HG03558 (cell line): ENCODE data around the gene NHERF1.

ENCODE experiments used
- ATAC-seq: cut with Tn5 transposase; IDR thresholded peaks from one replicate; pipeline ENCODE4 v1.9.1; 2021; ENCODE audit warnings: moderate number of reproducible peaks; ENCODE audit not compliant: unreplicated experiment; ENCODE audit errors: extremely low read depth

Gene NHERF1

GRCh38 chr17:74779948-74780400 lies 31.5 kb downstream of the NHERF1 start:
- ATAC-seq, result no peak

- ATAC-seq, result no peak
Measured at GRCh38 chr17:74780443-74781238, 32.2 kb downstream of the NHERF1 start.

DNA sequence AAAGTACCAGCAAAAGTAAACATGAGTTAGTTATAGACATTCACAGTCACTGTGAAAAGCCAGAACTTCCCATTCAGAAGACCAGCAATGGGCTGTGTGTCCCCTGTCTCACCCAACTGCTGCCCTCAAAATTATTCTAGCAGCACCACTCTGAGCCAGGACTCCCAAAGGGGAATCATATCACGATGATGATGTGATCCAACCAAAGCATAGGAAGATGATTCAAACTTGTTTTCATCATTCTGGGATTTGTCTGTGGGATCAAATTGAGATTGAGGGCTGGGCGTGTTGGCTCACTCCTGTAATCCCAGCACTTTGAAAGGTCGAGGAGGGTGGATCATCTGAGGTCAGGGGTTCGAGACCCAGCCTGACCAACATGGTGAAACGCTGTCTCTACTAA lies 34.1 kb downstream of the NHERF1 start:
- no peak for ATAC-seq

DNA sequence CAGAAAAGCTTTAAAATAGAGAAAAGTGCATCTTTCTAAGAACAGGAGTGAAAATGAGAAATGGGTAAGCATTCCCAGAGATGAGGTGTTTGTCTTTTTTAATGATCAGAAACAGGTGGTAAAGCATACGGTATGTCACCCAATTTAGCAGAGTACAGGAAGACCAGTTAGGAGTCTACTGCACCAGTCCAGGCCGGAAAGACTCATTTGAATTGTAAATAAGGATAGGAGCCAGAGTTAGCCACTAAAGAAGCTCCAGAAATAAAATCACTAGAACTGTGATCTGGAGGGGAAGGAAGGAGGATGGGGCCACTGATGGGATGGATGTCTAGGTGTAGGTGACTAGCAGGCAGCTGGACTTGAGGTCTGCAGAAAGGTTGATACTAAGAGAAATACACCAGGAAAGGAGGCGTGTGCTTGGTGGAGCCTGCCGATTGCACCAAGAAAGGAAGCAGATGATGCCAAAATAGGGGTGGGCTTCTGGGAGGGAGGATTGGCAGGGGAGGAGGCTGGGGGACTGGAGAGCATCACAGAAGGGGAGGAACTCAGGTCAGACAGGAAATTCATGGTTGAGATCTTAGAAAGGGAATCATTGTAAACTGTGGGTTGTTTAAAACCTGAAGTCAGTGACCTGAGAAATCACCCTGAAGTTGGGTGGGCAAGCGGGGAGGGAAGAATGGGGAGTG lies 35.8 kb downstream of the NHERF1 start:
- ATAC-seq, result no peak

GRCh38 chr17:74785096-74785980 lies 36.9 kb downstream of the NHERF1 start:
- ATAC-seq, result no peak

- ATAC-seq, result no peak
Measured at GRCh38 chr17:74785981-74786360, 37.5 kb downstream of the NHERF1 start.

- ATAC-seq, result no peak
Measured at GRCh38 chr17:74786431-74787055, 38.1 kb downstream of the NHERF1 start.

- ATAC-seq, result no peak
Measured at GRCh38 chr17:74790161-74791058, 42.0 kb downstream of the NHERF1 start.

- ATAC-seq, result no peak
Measured at GRCh38 chr17:74792586-74793105, 44.2 kb downstream of the NHERF1 start.

GRCh38 chr17:74795327-74796020 lies 47.0 kb downstream of the NHERF1 start:
- ATAC-seq, result no peak

GRCh38 chr17:74796211-74796610 lies 47.8 kb downstream of the NHERF1 start:
- ATAC-seq, result no peak

GRCh38 chr17:74796866-74797265 lies 48.4 kb downstream of the NHERF1 start:
- no peak for ATAC-seq

DNA sequence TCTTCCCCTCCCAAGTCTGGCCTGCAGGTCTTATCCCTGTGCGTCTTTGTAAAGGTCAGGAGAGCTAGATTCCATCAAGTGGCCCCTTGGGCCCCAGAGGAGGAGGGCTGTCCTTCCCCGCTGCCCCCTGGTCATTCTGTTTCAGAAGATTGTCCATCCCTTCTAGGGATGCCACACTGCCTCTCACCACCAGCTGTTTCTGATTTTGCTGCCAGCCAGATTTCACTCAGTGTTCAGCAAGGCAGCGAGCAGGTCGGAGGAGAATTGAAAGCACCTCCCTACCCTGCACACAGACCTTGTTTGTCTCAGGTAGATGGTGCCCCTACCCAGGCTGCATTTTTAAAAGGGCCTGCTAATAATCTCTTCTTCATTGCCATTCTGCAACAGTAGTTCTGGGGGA lies 49.4 kb downstream of the NHERF1 start:
- ATAC-seq, result no peak

DNA sequence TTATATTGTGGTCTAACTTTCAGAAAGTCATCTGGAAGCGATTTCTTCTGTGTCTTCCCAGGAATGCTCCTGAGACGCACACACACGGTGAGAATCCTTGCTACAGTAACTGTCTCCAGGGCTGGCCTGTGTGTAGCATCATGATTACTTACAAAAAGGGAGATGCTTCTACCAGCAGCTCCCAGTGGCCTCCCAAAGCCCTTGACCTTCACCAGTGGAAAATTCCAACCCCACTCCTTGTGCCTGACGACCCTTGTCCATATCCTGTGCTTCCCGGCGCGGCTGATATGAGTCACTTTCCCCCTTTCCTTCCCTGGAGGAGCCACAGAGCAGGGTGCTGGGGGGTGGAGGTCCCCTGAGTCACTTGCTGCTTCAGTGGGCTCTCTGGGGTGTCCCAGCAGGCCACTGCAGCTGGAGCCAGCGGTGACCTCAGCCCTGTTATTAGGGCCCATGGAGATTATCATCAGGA lies 49.8 kb downstream of the NHERF1 start:
- no peak for ATAC-seq

GRCh38 chr17:74799097-74799496 lies 50.7 kb downstream of the NHERF1 start:
- ATAC-seq, result no peak

- ATAC-seq, result no peak
Measured at GRCh38 chr17:74800531-74800930, 52.1 kb downstream of the NHERF1 start.

DNA sequence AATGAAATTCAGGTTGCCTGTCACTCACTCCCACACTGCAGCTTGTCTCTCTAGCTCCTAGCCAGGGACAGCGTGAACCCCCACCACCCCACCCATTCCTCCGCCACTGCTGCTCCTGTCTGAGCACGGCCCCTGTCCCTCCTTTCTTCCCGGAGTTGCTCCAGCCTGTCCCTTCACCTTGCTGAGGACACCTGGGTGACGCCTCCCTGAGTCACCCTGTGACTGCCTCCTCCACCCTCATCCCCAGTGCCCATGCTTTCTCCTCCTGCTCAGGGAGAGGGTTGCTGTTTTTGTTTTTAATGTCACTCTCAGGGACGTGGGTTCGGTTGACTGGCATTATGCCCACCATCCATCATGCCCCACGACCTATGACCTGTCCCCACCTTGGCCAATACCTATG lies 53.5 kb downstream of the NHERF1 start:
- ATAC-seq, result no peak

DNA sequence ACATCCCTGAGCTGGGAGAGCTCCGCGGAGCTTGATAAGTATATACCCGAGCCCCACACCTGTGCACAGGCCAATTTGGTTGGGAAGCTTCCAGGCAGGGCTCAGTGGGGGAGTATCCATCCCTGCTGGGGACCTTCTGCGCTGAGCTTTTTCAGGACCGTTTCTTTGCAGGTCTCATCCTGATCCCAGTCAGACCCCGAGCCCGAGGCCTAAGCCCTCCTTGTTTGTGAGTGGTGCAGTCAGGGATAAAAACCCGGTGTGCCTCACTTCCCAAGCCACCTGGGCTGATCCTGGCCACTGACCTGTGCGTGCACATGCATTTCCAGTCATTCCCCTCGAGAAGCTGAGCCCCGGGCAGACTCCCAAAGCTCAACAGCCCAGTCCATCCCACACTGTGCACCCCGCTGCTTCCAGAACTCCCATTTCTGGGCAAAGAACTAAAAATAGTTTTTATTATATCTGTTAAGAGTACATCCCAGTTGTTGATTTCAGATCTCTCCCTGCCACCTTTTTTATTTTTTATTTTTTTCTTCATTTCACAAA lies 55.0 kb downstream of the NHERF1 start:
- ATAC-seq, result no peak
